ENCODE results near the gene LRRC8C. TPM values are rescaled to one million over a fixed set of nuclear protein-coding genes. Genes with fewer than 3 reads are reported as not detected.
A peak's percentile ranks its signal among the peaks of the same experiment; 100 is the strongest.

Gene LRRC8C
- total RNA-seq, 6 experiments from 2014 or later = 0.53 to 2.0 (median 1.2) TPM

GRCh38 chr1:89736937-89737733 lies 104.2 kb downstream of the LRRC8C start:
- Histone ChIP-seq H3K4me1 (no peaks in the 10 kb centered on the region), H3K4me3 (no peak overlapping the region), H3K27me3 (no peaks in the 10 kb centered on the region), H3K27ac (no peak overlapping the region), H3K36me3 (no peaks in the 10 kb centered on the region), H3K9me3 (no peaks in the 10 kb centered on the region)
- 80% methylated on average over 5 of the region's 5 CpGs for WGBS (ENCODE audit: insufficient coverage, low coverage, low lambda C conversion rate, missing lambda C conversion rate)
- no peak for TF ChIP-seq CTCF (IDR thresholded peaks at IDR 0.05)
- no peak for TF ChIP-seq POLR2A (IDR thresholded peaks at IDR 0.05)
- ATAC-seq (no peak), DNase-seq (no peak)
- intact Hi-C loops (cut with DNase I) = no loop called here

GRCh38 chr1:89737985-89738510 lies 105.1 kb downstream of the LRRC8C start:
- intact Hi-C loops (cut with DNase I) = no loop called here
- Histone ChIP-seq H3K4me3 (no peak overlapping the region), H3K27me3 (no peaks in the 10 kb centered on the region), H3K27ac (no peak overlapping the region), H3K4me1 (no peaks in the 10 kb centered on the region), H3K9me3 (no peaks in the 10 kb centered on the region), H3K36me3 (no peaks in the 10 kb centered on the region)
- WGBS (ENCODE audit: insufficient coverage, low coverage, low lambda C conversion rate, missing lambda C conversion rate) = 80% methylated on average over 7 of the region's 10 CpGs
- ATAC-seq (no peak), DNase-seq (no peak)
- TF ChIP-seq CTCF (IDR thresholded peaks at IDR 0.05) (no peak), POLR2A (IDR thresholded peaks at IDR 0.05) (no peak)

- DNase-seq (no peak), ATAC-seq (peak in 3 of 4 donors; percentile 6 to 39 (median 28))
- H3K27me3 ChIP-seq = no peaks in the 10 kb centered on the region
- intact Hi-C loops (cut with DNase I) = no loop called here
- no peak overlapping the region for H3K4me3 ChIP-seq
- 50% methylated on average over 8 of the region's 10 CpGs for WGBS (ENCODE audit: insufficient coverage, low coverage, low lambda C conversion rate, missing lambda C conversion rate)
- no peaks in the 10 kb centered on the region for H3K4me1 ChIP-seq
- no peak overlapping the region for H3K27ac ChIP-seq
- no peaks in the 10 kb centered on the region for H3K36me3 ChIP-seq
- no peaks in the 10 kb centered on the region for H3K9me3 ChIP-seq
- TF ChIP-seq POLR2A (IDR thresholded peaks at IDR 0.05) = no peak
- no peak for TF ChIP-seq CTCF (IDR thresholded peaks at IDR 0.05)
These were observed 106.3 kb downstream of the LRRC8C start for GRCh38 chr1:89739013-89739843.

- Histone ChIP-seq H3K9me3 (no peaks in the 10 kb centered on the region), H3K27ac (no peak overlapping the region), H3K27me3 (no peaks in the 10 kb centered on the region), H3K4me3 (no peak overlapping the region), H3K36me3 (no peaks in the 10 kb centered on the region), H3K4me1 (no peaks in the 10 kb centered on the region)
- TF ChIP-seq CTCF (IDR thresholded peaks at IDR 0.05) (no peak), POLR2A (IDR thresholded peaks at IDR 0.05) (no peak)
- intact Hi-C loops (cut with DNase I) = no loop called here
- DNase-seq (no peak), ATAC-seq (peak in 2 of 4 donors; percentile 12 to 44)
- 73% methylated on average over 1 of the region's 1 CpG for WGBS (ENCODE audit: insufficient coverage, low coverage, low lambda C conversion rate, missing lambda C conversion rate)
These were observed 106.9 kb downstream of the LRRC8C start for GRCh38 chr1:89739844-89740216.

Data from right lobe of liver (tissue), 6 donors.